HG02938 (cell line): ENCODE results near the gene SLC6A8.

ENCODE experiments used
- ATAC-seq: cut with Tn5 transposase; IDR thresholded peaks from one replicate; pipeline ENCODE4 v1.9.1; 2021; ENCODE audit warnings: mild to moderate bottlenecking, moderate library complexity; ENCODE audit not compliant: unreplicated experiment

The SLC6A8 gene

DNA sequence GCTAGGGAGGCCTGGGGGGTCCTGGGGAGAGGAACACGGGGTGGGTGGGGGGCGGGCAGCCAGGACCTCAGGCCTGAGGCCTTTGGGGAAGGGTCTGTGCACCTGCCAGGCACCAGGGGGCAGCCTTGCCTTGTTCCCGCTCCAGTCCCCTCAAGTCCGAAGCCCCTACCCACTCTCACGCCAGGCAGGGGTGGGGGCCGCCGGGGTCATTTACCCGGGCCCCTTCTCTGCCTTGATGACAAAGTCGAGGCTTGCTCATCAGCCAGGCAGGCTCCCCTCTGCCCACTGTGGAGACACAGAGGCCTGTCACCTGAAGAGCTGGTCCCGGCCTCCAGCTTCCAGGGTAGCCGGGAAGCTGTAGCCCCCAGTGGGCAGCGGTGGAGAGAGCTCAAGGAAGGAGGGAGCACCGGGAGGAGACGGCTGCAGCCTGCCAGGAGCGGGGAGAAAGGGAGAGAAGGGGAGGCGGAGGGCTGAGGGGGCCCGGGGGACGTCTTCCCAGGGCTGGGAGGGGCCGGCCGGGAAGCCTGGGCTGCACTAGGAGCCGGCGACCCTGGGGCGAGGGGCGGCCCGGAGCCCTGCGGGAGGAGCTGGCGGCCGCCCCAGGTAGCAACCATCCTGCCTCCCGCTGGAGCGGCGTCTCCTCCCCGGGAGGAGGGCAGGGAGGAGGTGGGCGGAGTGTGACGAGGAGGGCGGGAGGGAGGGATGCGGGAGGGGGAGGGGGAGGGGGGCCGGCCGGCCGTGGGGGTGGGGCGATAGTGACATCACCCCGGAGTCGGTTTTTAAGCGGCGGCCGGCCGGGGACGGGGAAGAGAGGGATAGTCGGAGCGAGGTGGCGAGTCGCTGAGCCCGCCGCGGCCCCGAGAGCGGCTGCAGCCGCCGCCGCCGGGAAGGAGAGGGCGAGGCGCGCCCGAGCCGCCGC lies at the start of gene SLC6A8:
Gene SLC6A8 (plus strand): TSS at position 806 of the 919 bp plus-strand sequence. CDS start 649 bp downstream, outside the sequence.
- no peak for ATAC-seq

DNA sequence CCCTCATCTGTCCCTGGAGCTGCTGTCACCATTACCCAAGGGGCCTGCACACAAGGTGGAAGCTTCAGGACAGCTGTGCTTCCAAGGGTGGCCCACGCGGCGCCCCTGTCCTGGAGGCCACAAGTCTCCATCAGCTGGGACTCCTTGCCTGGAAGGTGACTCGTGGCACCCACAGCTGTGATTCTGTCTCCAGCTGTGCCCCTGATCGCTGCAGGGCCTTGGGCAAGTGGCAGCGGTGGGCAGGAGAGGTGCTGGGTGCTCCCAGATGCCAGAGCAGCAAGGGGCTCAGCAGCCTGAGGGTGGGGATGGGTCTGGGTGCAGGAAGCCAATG lies 49.7 kb upstream of the SLC6A8 start:
- ATAC-seq, result no peak

DNA sequence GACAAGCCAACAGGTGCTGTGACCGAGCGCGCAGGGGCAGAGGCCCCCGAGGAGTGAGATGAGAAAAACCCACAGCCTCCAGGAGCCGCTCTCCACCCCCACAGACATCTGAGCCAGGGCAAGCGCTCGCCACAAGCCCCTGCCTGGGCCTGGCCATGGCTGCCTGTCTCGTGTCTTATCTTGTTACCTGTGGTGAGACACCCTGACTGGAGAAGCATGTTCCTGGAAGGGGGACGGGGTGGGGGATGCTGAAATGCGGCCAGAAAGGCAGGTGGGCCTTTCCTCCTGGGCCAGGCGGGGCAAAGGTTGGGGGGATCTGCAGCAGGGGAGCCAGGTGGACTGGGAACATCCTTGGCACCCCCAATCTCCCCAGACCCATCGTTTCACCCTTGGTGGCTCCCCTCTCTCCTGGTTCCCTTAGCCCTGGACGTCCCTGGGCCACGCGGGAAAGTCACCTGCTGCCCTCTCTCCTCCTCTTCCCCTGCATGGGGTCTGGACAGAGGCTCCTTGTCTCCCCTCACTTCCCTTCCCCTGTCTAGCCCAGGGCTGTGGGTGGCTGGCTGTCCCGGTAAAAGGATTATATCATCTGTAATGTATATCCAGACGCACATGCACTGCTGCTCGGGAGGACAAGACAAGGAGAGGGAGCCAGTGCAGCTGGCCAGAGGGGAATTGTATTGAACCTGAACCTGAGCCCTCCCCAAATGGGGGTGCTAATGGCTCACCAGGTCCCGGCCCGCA lies 49.1 kb upstream of the SLC6A8 start:
- no peak for ATAC-seq

DNA sequence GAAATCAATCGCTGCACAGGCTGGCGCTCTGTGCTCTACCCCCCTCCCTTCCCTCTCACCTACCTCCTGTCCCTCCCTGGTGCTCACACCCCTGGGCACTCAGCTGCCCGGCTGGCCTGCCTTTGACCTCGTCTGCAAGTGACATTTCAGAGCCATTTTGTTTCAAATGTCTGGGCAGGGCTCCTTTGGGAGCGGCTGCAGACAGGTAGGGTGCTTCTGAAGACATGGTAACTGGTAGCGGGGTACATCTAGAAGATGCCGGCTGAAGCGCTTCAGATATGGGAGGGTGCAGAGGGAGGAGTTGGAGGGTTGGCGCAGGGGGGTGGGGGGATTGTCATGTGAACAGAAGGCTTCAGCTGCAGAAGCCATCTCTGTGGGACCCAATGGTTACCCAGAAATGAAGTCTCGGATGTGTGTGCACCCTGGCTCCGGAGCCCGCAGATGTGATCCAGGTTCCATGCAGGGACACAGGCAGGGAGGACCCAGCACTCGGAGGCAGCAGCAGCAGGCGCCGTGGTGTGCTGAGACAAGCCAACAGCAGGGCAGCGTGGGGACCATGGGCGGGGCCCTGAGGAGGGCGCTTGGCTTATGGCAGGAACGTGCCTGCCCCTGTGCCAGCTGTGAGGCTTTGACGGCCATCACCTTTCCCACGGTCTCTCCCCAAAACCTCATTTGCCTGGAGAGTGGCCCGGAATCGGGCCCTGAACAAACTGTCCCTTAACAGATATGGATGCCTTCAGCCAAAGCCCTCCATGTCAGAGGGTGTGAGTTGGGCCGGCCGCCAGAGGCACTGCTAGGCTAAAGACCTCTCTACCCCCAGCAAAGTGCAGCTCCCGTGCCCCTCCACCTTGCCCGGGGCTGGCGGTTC lies 48.3 kb upstream of the SLC6A8 start:
- no peak for ATAC-seq

DNA sequence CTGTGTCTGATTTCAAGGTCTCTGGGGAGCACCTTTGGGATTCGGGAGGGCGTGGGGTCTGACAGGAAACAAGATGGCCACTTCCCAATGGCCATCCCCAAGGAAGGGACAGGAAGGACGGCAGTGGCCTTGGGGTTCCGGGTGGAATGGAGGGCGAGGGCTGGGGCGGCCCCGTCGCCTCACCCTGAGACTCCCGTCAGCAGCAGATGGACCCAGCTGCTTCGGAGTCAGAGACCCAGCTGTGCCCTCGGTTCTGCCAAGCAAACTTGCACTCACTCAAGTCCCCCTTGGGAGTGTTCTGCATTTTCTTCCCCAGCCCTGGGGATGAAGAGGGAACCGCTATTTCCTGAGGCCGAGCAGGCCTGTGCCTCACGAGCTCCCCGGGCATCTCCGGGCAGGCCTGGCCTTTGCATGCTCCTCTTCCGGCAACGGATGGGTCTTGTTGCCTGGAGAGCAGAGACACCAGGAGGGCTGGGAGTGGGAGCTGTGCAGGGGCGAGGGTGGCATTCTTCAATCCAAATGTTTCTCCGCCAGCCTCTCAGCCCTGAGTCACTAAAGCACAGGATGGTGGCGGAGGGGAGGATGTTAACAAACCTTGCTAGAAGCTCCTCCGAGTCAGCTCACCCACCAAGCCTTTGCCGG lies 47.6 kb upstream of the SLC6A8 start:
- ATAC-seq, result no peak

DNA sequence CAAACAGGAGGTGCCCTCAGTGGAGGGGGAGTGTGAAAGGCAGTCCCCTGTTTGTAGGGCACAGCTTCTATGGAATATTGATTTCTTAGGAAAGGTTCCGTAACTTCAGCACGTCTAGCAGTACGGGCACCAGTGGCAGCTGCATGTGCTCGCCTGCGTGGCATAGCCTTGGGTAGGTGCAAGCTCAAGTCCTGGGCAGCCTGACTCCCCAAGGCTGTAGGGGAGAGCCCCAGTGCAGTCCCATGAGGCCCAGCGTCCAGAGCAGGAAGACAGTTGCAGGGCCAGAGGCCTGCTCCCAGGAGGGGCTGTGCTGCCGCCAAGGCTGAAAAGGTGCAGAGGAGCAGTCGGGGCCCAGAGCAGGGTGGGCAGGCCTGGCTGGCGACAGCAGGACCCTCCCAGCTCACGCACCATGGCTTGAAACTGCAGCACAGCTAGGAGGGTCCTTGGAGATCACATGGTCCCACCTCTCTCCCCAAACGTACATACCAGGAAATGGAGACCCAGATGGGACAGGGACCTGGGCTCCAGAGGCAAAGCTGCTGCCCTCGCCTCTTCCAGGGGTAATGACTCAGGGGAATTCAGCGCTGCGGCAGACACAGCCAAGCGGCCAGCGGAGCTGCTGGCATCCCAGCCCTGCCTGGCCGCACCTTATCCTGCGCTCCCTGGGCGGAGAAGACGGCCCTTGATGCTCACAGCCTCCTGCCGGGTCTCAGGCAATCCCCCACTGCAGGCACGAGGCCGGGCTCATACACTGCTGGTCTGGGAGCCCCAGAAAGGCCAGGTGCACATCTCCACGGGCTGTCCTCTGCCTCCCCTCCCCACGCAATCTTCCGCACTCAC lies 46.8 kb upstream of the SLC6A8 start:
- ATAC-seq, result no peak

DNA sequence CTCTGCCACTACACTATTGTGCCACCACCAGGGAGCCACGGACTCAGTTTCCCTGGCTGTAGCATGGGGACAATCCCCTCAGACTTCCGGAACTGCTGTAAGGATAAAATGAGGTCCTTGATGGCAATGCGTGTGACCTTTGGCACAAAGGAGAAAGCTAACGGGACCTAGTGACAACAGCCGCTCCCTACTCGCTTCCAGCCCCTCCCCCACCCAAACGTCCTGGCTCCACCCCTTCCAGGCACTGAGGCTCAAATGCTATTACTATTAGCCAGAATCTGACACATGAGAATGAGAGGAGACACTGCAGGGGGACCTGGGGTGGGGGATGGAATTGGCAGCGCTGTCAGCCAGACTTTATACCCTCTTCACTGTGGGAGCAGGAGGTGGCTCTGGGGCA lies 46.1 kb upstream of the SLC6A8 start:
- ATAC-seq, result no peak

DNA sequence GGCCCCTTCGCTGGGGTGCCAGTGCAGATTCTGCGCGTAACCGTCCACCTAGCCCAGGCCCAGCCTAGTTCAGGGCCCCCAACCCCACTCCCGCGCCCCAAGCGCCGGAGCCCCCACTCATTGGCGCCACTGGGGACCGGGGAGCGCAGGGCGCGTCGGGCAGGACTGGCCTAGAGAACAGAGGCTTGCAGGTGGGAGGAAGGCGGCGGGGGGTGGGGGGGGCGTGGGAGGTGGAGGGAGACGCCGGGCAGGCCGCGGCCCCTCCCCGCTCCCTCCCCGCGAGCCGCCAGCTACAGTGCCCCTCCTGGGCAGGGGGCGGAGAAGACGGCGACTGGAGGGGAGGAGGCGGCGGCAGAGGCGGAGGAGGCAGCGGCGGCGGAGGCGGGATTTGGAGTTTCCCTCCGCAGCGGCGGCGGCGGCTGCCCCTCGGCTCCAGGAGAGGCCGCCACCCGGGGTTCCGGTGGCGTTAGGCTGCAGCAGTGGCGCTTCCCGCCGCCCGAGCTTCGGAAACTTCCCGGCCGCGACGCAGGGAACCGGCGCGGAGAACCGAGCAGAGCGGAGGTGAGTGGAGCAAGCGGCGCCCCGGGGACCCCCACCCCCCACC lies 45.6 kb upstream of the SLC6A8 start:
- ATAC-seq, result no peak

DNA sequence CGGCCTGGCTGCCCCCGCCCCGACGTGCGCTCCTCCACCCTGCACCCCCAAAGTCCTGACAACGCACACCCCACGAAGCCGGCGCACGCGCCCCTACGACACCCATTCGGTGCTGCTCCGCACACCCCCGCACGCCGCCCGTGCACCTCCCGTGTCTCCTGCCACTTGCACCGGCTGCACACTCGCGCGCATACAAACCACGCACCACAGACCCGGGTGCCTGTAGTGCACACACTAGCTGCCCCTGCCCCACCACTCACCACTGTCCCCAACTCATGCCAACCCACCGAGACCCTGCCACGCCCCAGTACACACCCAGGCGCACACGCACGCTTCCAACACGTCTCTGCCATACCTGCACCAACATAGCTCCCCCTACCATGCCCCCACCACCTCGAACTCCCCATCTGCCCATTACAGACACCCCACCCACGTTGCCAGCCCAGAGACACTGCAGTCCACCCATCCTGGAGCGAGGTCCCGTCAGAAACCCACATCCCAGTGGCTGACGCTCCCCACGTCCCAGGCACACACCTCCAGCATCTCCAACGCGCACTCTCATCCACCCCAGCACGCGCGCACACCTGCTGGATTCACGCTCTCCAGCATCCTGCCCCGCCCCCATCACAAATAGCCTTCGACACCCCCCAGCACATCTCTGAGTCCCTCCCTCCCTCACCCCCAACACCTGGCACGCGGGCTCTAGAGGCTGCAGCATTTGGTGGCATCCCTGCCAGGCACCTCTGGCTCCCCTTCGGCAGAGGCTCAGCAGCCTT lies 44.9 kb upstream of the SLC6A8 start:
- ATAC-seq, result no peak

DNA sequence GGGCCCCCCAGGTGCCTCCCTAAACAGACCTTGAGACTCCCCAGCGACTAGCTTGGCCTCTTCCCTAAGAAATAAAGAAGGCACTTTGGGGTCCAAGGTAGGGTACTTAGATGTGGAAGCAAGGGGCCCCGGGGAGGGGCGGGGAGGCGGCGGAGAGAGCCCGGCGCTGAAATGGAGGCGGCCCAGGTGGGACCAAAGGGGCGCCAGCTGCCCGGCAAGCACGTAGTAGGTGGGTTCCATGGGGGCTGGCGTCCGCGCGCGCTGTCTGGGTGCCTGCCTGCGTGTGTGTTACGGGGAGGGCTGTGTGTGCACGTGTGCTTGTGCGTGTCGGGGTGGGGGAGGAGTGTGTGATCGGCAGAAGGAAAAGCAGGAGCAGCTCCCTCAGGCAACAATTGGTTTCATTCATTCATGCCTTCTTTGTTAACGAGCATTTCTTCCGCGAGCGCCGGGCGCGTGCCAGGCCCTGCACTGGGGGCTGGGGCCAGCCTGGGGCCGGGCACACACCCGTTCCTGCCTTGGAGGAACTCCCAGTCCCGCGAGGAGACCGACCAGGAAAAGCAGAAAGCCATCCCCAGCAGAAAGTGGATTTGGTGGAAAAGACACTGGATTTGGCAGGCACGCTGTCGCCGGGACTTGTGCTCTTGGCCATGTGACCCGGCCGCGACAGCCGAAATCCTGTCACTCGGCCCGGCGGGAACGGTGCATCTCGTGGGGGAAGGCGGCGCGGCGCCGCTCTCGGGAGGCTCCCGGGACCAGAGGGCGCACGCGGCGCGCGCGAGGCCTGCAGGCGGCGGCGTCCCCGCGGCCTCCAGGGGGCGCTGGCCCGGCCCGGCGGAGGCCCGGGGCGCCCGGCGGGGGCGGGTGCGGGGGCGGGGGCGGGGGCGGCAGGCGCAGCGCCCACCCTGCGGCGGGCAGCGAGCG lies 44.0 kb upstream of the SLC6A8 start:
- no peak for ATAC-seq

DNA sequence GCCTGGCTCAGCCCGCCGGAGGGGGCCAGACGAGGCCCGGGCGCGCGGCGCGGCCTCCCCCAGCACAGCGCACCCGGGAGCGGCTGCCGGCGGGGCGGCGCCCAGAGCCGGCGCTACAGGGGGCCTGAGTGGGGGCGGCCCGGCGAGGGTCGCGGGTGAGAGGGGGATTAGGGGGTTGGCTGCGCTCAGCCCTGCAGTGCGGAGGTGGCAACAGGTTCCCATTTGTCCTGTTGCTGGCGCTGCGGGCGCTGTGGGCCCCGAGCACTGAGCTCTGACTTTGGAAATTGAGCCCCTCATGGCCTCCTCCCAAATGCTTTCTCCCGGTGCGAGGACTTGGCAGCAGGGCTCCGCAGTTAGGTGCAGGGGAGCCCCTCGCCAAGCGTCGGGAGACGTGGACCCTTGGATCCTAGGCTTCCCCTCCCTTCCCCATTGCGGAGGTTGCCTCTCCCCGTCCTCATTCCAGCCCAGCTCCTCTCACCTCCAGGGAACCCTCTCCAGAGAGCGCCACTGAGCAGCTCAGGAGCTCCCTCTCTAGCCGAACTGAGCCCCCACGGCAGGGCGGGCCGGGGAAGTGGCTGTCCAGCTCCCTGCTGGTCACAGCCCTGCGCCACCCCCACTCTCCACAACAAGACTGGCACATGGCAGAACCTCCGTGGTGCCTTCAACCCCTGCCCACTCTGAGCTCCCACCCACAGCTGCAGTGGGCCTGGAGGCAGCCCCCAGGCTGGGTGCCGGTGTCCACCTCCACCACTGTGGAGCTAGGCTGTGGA lies 43.2 kb upstream of the SLC6A8 start:
- no peak for ATAC-seq

DNA sequence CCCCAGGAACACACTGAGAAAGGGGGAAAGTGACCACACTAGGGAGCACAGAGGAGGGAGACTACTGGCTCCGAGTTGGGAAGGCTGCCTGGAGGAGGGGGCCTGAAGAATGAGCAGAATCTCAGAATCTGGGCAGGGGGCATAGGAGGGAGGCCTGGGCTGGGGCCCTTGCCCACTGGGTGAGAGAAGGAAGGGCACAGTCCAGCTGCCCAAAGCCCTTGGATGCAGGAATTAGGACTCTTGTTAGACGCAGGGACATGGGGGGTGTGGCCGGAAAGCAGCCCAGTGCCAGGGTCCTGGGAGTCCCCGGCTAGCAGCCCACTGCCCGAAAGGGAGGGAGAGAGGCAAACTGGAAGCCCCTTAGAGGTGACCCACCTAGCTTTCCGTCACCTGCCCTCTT lies 42.6 kb upstream of the SLC6A8 start:
- no peak for ATAC-seq

DNA sequence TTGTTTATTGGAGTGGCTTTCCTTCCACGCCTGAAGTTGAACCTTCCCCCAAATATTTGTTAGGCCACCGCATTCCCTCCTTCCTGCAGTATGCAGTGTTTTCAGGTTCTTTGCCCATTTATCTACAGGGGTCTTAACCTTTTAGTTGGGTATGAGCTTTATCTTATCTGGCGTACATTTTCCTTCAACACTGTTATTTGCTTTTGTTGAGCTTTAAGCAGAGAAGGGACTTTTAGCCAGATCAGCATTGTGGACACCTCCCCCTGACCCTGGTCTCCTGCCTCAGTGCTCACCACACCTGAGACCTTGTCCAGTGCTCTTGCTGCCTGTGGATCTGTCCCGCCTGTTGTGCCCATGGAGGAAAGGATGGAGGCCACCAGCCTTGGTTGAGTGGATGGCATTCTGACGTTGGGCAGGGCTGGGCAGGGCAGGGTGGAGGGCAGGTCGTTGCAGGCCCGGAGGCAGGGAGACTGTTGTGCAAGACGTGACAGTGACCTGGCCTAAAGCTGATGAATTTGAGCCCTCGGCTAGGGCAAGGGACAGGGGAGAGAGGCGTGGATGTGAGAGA lies 41.7 kb upstream of the SLC6A8 start:
- no peak for ATAC-seq

DNA sequence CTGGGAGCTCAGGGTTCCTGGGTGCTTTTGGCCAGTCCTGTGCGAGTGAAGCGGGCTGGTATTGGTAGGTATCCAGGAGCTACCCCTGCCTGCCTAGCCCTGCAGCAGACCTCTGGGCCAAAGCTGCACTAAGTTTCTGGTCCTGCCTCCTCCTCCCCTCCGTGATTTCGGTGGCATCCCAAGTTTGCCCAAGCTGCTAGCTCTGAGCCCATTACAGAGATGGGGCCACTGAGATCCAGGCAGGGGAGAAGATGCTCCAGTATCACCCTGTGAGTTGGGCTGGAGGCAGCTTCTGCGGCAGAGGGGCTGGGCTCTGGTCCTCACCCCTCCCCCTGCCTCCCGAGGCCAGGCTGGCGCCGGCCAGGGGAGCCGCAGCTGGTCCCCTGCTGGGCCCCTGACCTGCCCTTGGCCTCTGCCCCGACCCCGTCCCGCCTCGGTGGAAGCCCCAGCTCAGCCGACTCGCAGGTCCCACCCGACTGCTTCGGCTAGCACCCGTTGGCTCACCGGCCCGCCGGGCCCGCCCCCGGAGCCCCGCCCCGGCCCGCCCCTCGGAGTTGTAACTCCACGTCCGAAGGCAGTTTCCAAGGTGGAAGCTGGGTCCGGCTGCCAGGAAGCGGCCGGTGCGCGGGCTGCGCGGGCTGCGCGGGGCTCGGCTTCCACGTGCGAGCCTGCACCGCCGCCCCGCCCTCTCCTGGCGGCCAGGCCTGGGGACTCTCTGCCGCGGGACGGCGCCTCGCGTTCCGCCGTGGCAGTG lies 40.9 kb upstream of the SLC6A8 start, which contains the start of gene DUSP9:
Gene DUSP9 (plus strand): TSS at position 584 of the 754 bp plus-strand sequence. CDS start 751 bp downstream, outside the sequence.
- ATAC-seq, result no peak

DNA sequence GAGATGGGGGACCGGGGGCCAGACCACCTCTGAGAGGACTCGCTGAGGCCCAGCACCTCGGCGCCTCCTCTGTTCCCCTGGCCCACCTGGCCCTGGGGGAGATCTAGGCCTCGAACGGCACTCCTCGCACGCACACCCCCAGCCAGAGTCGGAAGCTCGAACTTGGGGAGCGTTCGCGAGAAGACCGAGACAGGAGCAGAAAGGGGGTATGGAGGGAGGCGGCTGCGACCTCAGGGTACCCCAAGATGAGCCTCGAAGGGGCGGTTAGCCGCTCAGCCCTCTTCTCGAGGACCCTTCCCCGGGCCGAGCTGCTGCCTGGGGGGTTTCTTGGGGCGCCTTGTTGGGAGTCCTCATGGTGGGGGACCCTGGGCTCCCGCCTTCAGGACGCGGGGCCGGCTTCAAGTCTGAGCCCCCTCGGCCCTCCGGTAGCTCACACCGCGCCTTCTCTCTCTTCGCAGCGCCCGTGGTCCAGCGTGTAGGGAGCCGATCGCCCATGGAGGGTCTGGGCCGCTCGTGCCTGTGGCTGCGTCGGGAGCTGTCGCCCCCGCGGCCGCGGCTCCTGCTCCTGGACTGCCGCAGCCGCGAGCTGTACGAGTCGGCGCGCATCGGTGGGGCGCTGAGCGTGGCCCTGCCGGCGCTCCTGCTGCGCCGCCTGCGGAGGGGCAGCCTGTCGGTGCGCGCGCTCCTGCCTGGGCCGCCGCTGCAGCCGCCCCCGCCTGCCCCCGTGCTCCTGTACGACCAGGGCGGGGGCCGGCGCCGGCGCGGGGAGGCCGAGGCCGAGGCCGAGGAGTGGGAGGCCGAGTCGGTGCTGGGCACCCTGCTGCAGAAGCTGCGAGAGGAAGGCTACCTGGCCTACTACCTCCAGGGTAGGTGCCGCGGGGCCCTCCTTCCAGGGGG lies 40.0 kb upstream of the SLC6A8 start:
- no peak for ATAC-seq
